HG03442 (cell line): Measurements from ENCODE around the gene ZNF142.
"Not testable (repeated sequence)": the region's sequence is repeated elsewhere in the genome, so short reads cannot be mapped to it uniquely, and the experiment has no call there.

Source experiments
- ATAC-seq: cut with Tn5 transposase; IDR thresholded peaks from one replicate; pipeline ENCODE4 v1.9.1; 2021; ENCODE audit warnings: mild to moderate bottlenecking, moderate library complexity; ENCODE audit not compliant: unreplicated experiment

Gene ZNF142, protein sequence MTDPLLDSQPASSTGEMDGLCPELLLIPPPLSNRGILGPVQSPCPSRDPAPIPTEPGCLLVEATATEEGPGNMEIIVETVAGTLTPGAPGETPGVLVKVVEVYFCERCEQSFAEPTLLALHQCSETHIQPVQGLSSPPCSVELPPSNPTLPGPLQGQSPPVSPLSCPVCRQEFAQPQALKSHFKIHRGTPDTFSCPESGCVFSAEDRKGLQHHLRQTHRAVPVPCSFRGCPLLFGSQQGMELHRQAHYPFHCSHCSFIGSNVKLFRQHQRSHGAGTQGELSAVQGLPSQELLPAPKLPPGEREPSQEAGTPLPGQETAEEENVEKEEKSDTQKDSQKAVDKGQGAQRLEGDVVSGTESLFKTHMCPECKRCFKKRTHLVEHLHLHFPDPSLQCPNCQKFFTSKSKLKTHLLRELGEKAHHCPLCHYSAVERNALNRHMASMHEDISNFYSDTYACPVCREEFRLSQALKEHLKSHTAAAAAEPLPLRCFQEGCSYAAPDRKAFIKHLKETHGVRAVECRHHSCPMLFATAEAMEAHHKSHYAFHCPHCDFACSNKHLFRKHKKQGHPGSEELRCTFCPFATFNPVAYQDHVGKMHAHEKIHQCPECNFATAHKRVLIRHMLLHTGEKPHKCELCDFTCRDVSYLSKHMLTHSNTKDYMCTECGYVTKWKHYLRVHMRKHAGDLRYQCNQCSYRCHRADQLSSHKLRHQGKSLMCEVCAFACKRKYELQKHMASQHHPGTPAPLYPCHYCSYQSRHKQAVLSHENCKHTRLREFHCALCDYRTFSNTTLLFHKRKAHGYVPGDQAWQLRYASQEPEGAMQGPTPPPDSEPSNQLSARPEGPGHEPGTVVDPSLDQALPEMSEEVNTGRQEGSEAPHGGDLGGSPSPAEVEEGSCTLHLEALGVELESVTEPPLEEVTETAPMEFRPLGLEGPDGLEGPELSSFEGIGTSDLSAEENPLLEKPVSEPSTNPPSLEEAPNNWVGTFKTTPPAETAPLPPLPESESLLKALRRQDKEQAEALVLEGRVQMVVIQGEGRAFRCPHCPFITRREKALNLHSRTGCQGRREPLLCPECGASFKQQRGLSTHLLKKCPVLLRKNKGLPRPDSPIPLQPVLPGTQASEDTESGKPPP (N-terminal part only)

DNA sequence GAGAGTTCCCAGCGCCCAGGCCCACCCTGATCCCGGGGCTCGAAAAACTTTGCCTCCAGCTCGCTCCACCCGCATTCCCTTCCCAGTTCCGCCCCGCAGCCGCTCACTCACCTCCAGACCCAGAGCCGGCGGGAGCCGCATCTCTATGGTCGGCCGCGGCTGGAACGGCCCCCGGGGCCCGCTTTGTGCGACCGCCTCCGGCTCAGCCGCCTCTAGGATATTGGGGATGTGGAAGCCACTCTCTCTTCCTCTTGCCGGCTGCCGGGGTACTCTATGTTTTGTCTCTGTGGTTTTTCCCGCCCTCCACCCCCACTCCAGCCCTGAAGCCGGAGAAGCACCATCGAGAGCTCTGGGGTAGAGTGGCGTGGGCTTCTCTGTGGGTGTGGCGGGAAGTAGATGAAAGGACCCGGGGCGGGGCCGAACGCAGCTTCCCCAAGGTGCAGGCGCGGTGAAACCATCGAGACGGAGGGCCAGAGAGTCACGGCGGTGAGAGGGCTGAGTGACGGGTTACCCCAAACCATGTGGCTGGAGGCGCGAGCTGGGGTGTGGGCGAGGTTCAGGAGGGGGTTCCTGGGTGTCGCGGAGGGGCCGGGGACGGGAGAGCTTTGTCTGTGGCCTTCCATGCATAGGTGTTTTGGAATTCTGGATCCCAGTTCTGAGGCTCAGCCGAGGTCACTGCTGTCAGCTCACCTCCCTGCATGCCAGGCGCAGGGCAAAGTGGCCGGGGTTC lies at the start of gene ZNF142, which contains the start of gene BCS1L:
TSS of gene ZNF142 (minus strand) at position 366 of the 730 bp plus-strand sequence. CDS start 3,194 bp downstream, outside the sequence.
TSS of gene BCS1L (plus strand) at position 426 of the 730 bp plus-strand sequence. CDS start 1,305 bp downstream, outside the sequence.
- peak; percentile 90 for ATAC-seq

DNA sequence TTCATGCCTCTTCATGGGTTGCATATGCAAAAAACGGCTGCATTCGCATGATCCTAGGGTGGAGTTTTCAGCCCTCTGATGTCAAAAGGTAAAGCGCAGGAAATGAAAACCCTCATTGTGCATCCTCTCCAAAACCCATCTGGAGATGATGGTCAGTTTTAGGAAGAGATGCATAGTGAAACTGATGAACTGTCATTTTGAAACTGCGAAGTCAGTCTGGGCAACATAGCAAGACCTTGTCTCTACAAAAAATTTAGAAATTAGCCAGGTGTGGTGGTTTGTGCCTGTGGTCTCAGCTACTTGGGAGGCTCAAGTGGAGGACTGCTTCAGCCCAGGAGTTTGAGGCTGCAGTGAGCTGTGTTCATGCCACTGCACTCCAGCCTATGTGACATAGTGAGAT lies 48.7 kb upstream of the ZNF142 start:
- peak; percentile 16 for ATAC-seq

DNA sequence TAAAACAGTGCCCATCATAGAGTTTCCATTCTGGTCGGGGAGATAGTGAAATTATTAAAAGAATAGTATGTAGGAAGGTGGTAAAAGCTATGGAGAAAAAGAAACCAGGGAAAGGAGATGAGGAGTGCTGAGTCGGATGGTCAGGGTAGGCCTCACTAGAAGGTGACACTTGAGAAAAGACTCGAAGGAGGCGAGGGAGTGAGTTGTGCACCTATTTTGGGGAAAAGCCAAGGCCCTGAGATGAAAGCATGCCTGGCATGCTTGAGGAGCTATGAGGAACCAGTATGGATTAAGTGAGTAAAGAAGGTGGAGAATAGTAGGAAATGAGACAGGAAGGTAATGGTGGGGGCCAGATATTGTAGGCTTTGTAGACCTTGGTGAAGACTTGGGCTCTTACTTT lies 43.9 kb upstream of the ZNF142 start:
- ATAC-seq, result no peak

DNA sequence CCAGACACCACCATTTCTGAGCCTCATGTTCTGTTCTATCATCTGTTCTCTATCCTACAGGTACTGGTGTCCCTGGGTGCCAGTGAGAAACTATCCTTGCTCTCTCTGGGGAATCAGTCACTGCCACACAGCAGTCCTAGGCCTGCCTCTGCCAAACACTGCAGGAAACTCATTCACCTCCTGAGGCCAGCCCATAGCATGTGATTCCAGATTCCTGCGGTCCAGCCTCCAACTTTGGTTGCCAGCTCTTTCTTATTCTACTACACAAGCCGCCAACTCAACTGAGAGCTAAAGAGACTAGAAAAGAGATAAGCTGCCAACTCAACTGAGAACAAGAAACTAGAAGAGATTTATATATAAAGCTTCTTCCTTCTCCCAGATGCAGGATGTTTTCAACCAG lies 42.4 kb upstream of the ZNF142 start:
- no peak for ATAC-seq

DNA sequence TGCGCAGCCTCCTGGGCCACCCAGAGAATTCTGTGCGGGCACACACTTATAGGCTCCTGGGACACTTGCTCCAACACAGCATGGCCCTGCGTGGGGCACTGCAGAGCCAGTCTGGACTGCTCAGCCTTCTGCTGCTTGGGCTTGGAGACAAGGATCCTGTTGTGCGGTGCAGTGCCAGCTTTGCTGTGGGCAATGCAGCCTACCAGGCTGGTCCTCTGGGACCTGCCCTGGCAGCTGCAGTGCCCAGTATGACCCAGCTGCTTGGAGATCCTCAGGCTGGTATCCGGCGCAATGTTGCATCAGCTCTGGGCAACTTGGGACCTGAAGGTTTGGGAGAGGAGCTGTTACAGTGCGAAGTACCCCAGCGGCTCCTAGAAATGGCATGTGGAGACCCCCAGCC lies 39.5 kb upstream of the ZNF142 start:
- ATAC-seq, result no peak

DNA sequence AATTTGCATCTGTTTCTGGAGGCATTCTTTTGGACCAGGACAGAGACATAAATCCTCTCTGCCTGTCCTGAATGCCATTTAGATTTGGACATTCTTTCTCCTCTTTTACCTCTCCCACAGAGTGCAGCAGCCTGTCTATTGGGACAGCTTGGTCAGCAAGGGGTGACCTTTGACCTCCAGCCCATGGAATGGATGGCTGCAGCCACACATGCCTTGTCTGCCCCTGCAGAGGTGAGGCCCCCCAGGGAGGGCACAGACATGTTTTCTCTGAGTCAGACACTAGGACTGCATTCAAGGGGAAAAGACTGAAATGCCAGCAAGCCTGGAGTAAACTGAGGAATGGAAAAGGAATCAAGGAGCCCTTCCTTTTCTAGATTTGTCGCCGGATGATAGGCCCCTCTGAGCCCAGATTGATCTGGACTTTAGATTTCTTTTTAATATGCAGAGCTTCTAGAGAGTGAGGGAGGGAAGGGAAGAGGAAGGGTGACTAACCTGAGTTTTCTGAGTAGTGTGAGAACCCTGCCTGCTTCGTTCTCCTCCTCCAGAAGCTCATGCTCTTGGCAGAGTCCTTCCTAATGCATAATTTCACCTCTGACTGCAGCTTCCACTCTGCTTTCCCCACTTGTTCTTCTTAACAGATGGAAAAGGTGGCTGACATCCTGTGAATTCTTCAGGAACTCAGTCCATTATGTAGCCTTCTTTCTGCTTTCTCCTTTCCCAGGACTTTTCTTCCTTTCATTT lies 35.2 kb upstream of the ZNF142 start:
- no peak for ATAC-seq

DNA sequence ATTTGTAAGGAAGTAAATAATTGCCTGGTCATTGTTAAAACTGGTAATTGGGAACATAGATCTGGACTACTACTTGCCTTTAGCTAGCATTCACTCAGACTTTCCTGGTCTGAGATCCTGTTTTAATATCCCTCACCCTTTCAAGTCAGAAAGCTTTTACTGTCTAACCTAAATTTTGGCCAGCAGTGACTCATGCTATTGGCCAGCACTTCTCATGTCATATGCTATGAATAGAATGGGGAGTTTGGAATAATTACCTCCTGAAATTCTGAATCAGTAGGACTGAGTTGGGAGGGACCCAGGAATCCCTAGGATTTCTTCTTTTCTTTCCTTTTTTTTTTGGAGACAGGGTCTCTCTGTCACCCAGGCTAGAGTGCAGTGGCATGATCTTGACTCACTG lies 31.8 kb upstream of the ZNF142 start:
- no peak for ATAC-seq

DNA sequence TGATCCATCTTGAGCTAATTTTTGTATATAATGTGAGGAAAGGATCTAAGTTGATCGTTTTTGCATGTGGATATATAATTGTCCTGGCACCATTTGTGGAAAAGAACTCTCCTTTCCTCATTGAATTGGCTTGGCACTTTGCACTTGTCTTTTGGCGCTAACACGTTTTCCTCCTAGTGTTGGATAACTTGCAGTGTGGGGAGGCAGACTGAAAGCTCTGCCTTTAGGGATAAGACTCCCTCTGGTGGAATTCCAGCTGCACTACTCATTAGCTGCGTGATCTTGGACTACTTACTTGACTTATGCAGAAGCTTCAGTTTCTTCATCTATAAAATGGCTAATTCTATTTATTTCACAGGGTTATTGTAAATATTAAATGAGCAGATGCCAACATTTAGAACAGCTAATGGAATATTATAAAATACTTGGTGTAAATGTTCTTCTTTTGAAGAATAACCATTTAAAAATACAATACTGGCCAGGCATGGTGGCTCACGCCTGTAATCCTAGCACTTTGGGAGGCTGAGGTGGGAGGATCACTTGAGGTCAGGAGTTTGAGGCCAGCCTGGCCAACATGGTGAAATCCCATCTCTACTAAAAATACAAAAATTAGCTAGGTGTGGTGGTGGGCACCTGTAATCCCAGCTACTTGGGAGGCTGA lies 28.1 kb upstream of the ZNF142 start:
- not testable (repeated sequence) for ATAC-seq

DNA sequence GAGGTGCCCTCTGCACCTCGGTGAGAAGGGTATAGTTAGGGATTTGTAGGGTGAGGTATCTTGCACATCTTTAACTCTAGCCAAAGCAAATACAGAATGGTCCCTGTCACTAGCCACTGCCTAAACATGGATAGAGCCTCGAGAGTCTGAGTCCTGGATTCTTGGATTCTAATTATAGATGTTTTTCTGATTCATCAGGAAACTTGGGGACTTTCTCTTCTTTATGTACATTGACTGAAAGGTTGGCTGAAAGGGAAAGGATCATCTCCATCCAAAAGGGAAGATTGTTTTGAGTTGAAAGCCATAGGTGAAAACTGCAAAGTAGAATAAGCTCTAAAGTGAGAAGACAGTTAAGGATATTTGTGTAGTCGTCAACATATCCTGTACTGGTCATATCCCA lies 20.6 kb upstream of the ZNF142 start:
- ATAC-seq, result no peak

DNA sequence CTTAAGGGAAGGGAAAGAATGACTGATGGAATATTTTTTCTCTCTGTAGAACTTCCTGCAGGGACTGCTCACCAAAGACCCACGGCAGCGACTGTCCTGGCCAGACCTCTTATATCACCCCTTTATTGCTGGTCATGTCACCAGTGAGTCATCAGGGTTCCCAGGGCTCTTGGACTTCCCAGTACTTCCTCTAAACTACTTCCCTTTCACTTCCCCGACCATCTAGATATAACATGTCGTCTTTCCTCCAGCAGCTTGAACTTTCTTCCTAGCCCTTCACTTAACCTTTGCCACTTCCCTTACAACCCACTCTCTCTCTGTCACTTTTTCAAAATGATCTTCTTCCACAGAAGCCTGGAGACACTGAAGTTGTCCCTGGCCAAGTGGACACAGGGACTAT lies 19.7 kb upstream of the ZNF142 start:
- ATAC-seq, result no peak

DNA sequence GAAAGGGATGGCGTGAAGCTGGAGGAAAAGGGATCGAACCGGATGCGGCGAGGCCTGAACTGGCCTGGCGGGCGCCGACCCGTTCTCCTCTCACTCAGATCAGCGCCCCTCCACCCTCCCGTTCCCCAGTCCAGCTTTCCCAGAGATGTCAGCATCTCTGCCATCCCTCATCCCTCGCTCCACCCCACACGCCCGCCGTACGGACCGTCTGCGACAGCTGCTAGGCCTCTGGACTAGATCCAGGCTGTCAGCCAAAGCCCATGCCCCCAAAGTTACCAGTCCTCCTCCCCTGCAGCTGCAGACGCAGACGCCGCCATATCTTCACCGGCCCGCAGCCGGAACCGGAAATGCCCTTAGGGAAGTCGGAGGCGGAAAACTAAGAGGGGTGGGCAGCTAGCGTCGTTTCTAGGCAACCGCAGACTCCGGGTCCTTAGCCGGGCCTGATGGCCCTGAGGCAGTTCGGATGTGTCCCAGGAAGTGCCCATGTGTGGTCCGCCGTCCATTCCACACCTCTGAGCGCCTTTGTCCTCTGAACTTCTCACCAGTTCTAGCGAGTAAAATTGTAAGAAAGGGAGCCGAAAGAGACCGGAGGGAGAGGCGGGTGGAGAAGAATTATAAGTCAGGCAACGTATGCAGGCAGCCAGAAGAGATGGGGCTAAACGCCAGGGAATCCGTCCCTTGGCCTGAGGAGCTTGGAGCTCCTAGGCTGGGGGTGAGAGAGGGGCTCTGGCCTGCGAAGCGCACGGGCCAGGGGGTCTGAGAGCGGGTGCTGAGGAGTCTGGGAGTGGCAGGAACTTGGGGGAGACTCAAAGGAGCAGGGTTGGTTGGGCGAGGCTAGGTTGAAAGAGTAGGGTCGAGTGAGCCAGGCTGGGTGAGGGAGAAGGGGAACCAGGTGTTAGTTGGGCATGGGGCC lies 12.5 kb upstream of the ZNF142 start, which contains the start of the genes RNF25 and STK36:
TSS of gene RNF25 (minus strand) at position 349 of the 913 bp plus-strand sequence. CDS start at position 317, 32 bp downstream.
TSS of gene STK36 (plus strand) at position 433 of the 913 bp plus-strand sequence. CDS start 744 bp downstream, outside the sequence.
- peak; percentile 98 for ATAC-seq

DNA sequence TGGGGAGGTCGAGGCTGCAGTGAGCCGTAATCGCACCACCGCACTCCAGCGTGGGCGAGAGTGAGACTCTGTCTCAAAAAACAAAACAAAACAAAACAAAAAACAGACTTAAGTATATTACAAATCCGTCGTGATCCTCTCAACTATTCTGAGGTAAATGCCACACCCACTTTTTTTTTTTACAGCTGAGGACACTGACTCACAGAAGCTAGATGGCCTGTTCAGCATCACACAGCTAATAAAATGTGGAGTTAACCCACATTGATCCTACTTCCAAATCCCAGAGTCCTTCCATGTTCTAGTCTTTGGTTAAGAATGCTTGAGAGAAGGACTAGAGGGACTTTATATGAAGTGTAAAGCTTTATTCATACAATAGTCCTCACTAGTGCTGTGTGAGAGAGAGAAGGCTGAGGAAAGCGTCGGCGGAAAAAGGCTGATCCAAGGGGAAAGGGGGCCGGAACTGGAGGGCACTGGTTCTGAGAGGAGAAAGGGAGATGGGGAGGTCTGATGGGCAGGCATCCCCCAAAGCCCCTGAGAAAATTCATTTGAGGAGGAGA lies 11.8 kb upstream of the ZNF142 start:
- ATAC-seq, result peak; percentile 7

DNA sequence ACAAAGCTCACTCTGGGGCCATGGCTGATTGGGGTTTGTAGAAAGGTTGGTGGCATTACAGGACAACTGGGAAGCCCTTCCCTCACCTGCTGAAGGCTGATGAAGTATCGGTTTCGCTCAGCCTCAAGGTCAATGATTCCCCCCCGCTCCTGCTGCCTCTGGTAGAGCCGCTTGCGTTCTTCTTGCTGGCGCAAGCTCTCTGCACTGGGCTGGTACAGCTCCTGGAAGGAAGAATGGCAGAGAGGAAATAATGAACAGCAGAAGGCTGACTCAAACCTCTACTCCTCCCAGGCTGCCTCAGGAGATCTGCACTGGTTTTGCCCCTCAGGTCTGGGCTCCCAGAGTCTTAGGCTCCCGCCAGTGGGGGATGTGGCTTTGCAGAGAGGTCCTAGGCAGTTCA lies 5.2 kb upstream of the ZNF142 start:
- no peak for ATAC-seq

DNA sequence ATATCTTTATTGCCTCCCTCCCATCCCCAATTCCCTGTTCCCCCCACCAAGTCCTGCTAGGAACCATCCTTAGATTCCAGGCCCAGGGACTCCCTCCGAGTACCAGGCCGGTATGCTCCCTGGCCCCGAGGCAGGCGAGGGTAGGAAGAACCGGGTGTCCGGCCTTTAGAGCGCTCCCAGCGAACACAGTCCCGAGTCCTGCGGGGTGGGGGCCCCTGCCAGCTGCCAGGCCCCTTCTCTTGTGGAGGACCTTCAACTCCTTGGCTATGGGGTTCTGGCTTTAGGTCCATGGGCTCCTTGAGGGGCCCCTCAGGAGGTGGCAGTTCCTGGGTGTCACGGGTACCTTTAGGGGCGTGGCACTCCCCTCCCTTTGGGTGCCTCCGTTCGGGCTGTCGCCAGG lies 4.5 kb upstream of the ZNF142 start:
- ATAC-seq, result no peak

DNA sequence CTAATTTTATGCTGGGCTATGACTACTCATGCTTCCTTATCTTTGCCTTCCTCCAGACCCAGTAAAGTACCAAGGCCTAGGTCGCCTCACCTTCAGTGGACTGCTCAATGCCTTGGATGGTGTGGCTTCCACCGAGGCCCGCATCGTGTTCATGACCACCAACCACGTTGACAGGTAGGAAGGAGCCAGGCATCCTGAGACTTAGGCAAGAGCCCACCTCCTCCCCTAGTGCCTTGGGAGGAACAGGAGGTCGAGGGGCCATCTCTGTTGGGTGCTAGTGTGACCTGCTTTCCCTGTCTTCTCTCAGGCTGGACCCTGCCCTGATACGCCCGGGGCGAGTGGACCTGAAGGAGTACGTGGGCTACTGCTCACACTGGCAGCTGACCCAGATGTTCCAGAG lies 3.4 kb upstream of the ZNF142 start:
- ATAC-seq, result no peak

DNA sequence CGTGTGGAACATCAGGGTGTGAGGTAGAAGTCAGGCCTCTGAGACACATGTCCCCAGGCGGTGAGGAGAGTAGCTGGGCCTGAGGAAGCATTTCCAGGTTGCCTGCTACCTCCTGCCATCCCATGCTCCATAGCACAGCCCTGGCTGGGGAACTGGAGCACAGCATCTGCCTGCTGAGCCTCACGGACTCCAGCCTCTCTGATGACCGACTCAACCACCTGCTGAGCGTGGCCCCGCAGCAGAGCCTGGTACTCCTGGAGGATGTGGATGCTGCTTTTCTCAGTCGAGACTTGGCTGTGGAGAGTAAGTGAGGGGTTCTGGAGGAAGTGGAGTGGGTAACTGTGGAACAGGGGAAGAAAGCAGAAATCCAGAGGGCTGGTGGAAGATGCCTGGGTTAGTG lies 3.0 kb upstream of the ZNF142 start:
- ATAC-seq, result no peak

DNA sequence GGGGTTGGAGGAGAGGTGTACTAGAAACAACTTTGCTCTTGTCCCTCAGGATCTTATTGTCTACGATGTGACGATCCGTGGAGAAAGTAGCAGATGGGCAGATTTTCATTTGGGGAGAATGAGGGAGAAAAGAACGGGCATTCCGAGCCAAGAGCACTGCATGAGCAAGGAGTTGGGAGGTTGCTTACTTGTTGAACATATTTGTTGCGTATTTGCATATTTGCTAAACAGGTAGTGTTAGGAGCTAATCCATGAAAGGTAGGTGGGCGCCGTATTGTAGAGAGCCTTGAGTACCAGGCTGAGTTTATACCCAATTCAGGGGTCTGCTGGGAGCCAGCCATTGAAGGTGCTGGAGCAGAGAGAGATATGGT lies 550 bp upstream of the ZNF142 start:
- ATAC-seq, result no peak
